GM19240 (cell line): ENCODE results near the gene RTEL1.
"Not testable (repeated sequence)": the region's sequence is repeated elsewhere in the genome, so short reads cannot be mapped to it uniquely, and the experiment has no call there.

Experiments
- DNase-seq: peaks from one replicate; pipeline ENCODE4 v3.0.0; 2011; ENCODE audit warnings: low spot score; ENCODE audit not compliant: insufficient read length

RTEL1 gene

GRCh38 chr20:63708301-63709148 is 50.4 kb downstream of the RTEL1 start:
- DNase-seq = no peak

- DNase-seq = no peak
Measured at GRCh38 chr20:63709149-63709527, 51.0 kb downstream of the RTEL1 start.

GRCh38 chr20:63711085-63711645 is 53.1 kb downstream of the RTEL1 start:
- DNase-seq = no peak

- DNase-seq = no peak
Measured at GRCh38 chr20:63712191-63712590, 54.1 kb downstream of the RTEL1 start.

GRCh38 chr20:63714858-63715257 is 56.7 kb downstream of the RTEL1 start:
- no peak for DNase-seq

- no peak for DNase-seq
Measured at GRCh38 chr20:63718996-63719395, 60.9 kb downstream of the RTEL1 start.

- DNase-seq = not testable (repeated sequence)
Measured at GRCh38 chr20:63722967-63723622, 65.0 kb downstream of the RTEL1 start.

GRCh38 chr20:63730189-63730733 is 72.1 kb downstream of the RTEL1 start:
- DNase-seq = not testable (repeated sequence)

- DNase-seq = no peak
Measured at GRCh38 chr20:63731410-63731809, 73.3 kb downstream of the RTEL1 start.

- DNase-seq = no peak
Measured at GRCh38 chr20:63732118-63733095, 74.3 kb downstream of the RTEL1 start.

GRCh38 chr20:63733117-63733516 is 75.0 kb downstream of the RTEL1 start:
- no peak for DNase-seq

- DNase-seq = no peak
Measured at GRCh38 chr20:63733579-63734081, 75.5 kb downstream of the RTEL1 start.

- no peak for DNase-seq
Measured at GRCh38 chr20:63734111-63734945, 76.2 kb downstream of the RTEL1 start.

GRCh38 chr20:63734946-63735858 is 77.1 kb downstream of the RTEL1 start:
- DNase-seq = no peak

GRCh38 chr20:63735859-63736718 is 78.0 kb downstream of the RTEL1 start, which contains the start of gene LIME1:
LIME1 (plus strand) TSS chr20:63736664; CDS start chr20:63737550, 886 bp downstream.
- DNase-seq = no peak

GRCh38 chr20:63736893-63737694 is 79.0 kb downstream of the RTEL1 start:
- no peak for DNase-seq

- DNase-seq = no peak
Measured at GRCh38 chr20:63737695-63737944, 79.5 kb downstream of the RTEL1 start.
